Type B pancreatic cell (in vitro differentiated cells): Measurements from ENCODE around the gene CFAP77. TPM values are rescaled to one million over a fixed set of nuclear protein-coding genes. Genes with fewer than 3 reads are reported as not detected.

Source experiments
- DNase-seq: peaks from one replicate; pipeline ENCODE4 v3.0.0; 2021; ENCODE audit warnings: mixed read lengths; ENCODE audit not compliant: unreplicated experiment; ENCODE audit errors: extremely low spot score
- H3K27ac Mint-ChIP-seq: 2 replicates; pipeline ENCODE4 v1.8.0; 2021; ENCODE audit warnings: mild to moderate bottlenecking, mixed read lengths
- H3K27me3 Mint-ChIP-seq: 2 replicates; pipeline ENCODE4 v1.8.0; 2021; ENCODE audit warnings: mixed read lengths
- H3K36me3 Mint-ChIP-seq: 2 replicates; pipeline ENCODE4 v1.8.0; 2021; ENCODE audit warnings: mixed read lengths
- H3K4me1 Mint-ChIP-seq: one replicate; pipeline ENCODE4 v1.8.0; 2021; ENCODE audit warnings: mixed read lengths; ENCODE audit not compliant: unreplicated experiment
- H3K4me3 Mint-ChIP-seq: 2 replicates; pipeline ENCODE4 v1.8.0; 2021; ENCODE audit warnings: mild to moderate bottlenecking, mixed read lengths
- H3K9me3 Mint-ChIP-seq: 2 replicates; pipeline ENCODE4 v1.8.0; 2021; ENCODE audit warnings: mixed read lengths
- CTCF ChIP-seq: fragments of 200-600 bp; sonication (generic); conservative IDR thresholded peaks from 2 replicates; pipeline ENCODE4 v1.5.0; 2021; ENCODE audit warnings: antibody characterized with exemption, mild to moderate bottlenecking
- total RNA-seq: library from RNA; stranded (reverse); gene quantifications from 2 replicates; pipeline ENCODE4 v1.2.1, GENCODE V29; 2021; ENCODE audit warnings: low replicate concordance

Gene CFAP77
- total RNA-seq, 1 donor from 2014 or later, result 1.5 TPM

- no peak for DNase-seq
- peak overlapping the region; percentile 6 for H3K4me3 Mint-ChIP-seq
- no peaks in the 10 kb centered on the region for H3K9me3 Mint-ChIP-seq
- peaks cover 90% of the 10 kb centered on the region for H3K27me3 Mint-ChIP-seq
- H3K27ac Mint-ChIP-seq, result peak overlapping the region; percentile 14
- no peak for TF ChIP-seq CTCF
- H3K36me3 Mint-ChIP-seq, result no peaks in the 10 kb centered on the region
- H3K4me1 Mint-ChIP-seq, result no peaks in the 10 kb centered on the region
These were observed 176.2 kb downstream of the CFAP77 start for GRCh38 chr9:132585954-132586829.

GRCh38 chr9:132586830-132587591 lies 177.0 kb downstream of the CFAP77 start:
- H3K27me3 Mint-ChIP-seq, result peaks cover 90% of the 10 kb centered on the region
- H3K36me3 Mint-ChIP-seq, result no peaks in the 10 kb centered on the region
- no peaks in the 10 kb centered on the region for H3K9me3 Mint-ChIP-seq
- H3K27ac Mint-ChIP-seq, result no peak overlapping the region
- H3K4me1 Mint-ChIP-seq, result peaks cover 3% of the 10 kb centered on the region
- no peak overlapping the region for H3K4me3 Mint-ChIP-seq
- TF ChIP-seq CTCF, result no peak
- no peak for DNase-seq

- H3K4me3 Mint-ChIP-seq, result no peak overlapping the region
- H3K4me1 Mint-ChIP-seq, result peaks cover 9% of the 10 kb centered on the region
- H3K27ac Mint-ChIP-seq, result no peak overlapping the region
- H3K36me3 Mint-ChIP-seq, result peaks cover 3% of the 10 kb centered on the region
- H3K27me3 Mint-ChIP-seq, result peaks cover 91% of the 10 kb centered on the region
- no peak for DNase-seq
- H3K9me3 Mint-ChIP-seq, result no peaks in the 10 kb centered on the region
- no peak for TF ChIP-seq CTCF
These were observed 177.6 kb downstream of the CFAP77 start for GRCh38 chr9:132587592-132587955.

- Mint-ChIP-seq H3K9me3 (no peaks in the 10 kb centered on the region), H3K4me1 (peaks cover 9% of the 10 kb centered on the region), H3K36me3 (peaks cover 4% of the 10 kb centered on the region), H3K4me3 (no peak overlapping the region), H3K27me3 (peaks cover 92% of the 10 kb centered on the region), H3K27ac (no peak overlapping the region)
- TF ChIP-seq CTCF, result no peak
- DNase-seq, result no peak
These were observed 178.1 kb downstream of the CFAP77 start for GRCh38 chr9:132588098-132588497.

- Mint-ChIP-seq H3K4me1 (peaks cover 9% of the 10 kb centered on the region), H3K36me3 (peaks cover 9% of the 10 kb centered on the region), H3K27me3 (peaks cover 92% of the 10 kb centered on the region), H3K4me3 (no peak overlapping the region), H3K27ac (no peak overlapping the region), H3K9me3 (no peaks in the 10 kb centered on the region)
- TF ChIP-seq CTCF, result no peak
- DNase-seq, result no peak
These were observed 178.6 kb downstream of the CFAP77 start for GRCh38 chr9:132588501-132589147.
